CD4-positive, alpha-beta T cell treated with Interleukin-15 for 4 hours (primary cell): Measurements from ENCODE around the gene SMOC2.

ENCODE experiments used
- DNase-seq: peaks from one replicate; pipeline ENCODE4 v3.0.0-alpha.2; 2020; ENCODE audit warnings: low spot score

Gene SMOC2

GRCh38 chr6:168448243-168448855, 7.4 kb downstream of the SMOC2 start:
- DNase-seq, result no peak

- DNase-seq, result no peak
Observed at GRCh38 chr6:168450917-168451316, 9.9 kb downstream of the SMOC2 start.

- DNase-seq, result no peak
Observed at GRCh38 chr6:168451805-168452517, 11.0 kb downstream of the SMOC2 start.

GRCh38 chr6:168452685-168453377, 11.8 kb downstream of the SMOC2 start:
- DNase-seq, result no peak

GRCh38 chr6:168455847-168456530, 15.0 kb downstream of the SMOC2 start:
- DNase-seq, result no peak

GRCh38 chr6:168456907-168457652, 16.1 kb downstream of the SMOC2 start:
- no peak for DNase-seq

GRCh38 chr6:168457653-168457934, 16.6 kb downstream of the SMOC2 start:
- DNase-seq, result no peak

GRCh38 chr6:168458101-168458500, 17.1 kb downstream of the SMOC2 start:
- DNase-seq, result no peak

- DNase-seq, result no peak
Observed at GRCh38 chr6:168459572-168459971, 18.6 kb downstream of the SMOC2 start.

GRCh38 chr6:168462289-168462853, 21.4 kb downstream of the SMOC2 start:
- no peak for DNase-seq

- DNase-seq, result no peak
Observed at GRCh38 chr6:168464546-168464945, 23.6 kb downstream of the SMOC2 start.

- no peak for DNase-seq
Observed at GRCh38 chr6:168468045-168468444, 27.1 kb downstream of the SMOC2 start.

- DNase-seq, result no peak
Observed at GRCh38 chr6:168469521-168469920, 28.5 kb downstream of the SMOC2 start.

- no peak for DNase-seq
Observed at GRCh38 chr6:168469926-168470325, 28.9 kb downstream of the SMOC2 start.

- no peak for DNase-seq
Observed at GRCh38 chr6:168472363-168472762, 31.4 kb downstream of the SMOC2 start.

GRCh38 chr6:168473197-168473596, 32.2 kb downstream of the SMOC2 start:
- no peak for DNase-seq

- no peak for DNase-seq
Observed at GRCh38 chr6:168475188-168476013, 34.4 kb downstream of the SMOC2 start.

- no peak for DNase-seq
Observed at GRCh38 chr6:168479421-168479820, 38.4 kb downstream of the SMOC2 start.

GRCh38 chr6:168480481-168480880, 39.5 kb downstream of the SMOC2 start:
- no peak for DNase-seq

- DNase-seq, result no peak
Observed at GRCh38 chr6:168485818-168486217, 44.8 kb downstream of the SMOC2 start.

- DNase-seq, result no peak
Observed at GRCh38 chr6:168490757-168491156, 49.8 kb downstream of the SMOC2 start.
